MM.1S (cell line): ENCODE measurements around the gene GARS1.

Experiments used
- DNase-seq: peaks from one replicate; pipeline ENCODE4 v3.0.0-alpha.2; 2015
- H2AFZ ChIP-seq: fragments of 300-600 bp; sonication (generic); 2 replicates; pipeline ENCODE4 v1.6.0; 2016; ENCODE audit warnings: antibody characterized with exemption, low read length
- H3F3A ChIP-seq: fragments of 300-600 bp; sonication (generic); 2 replicates; pipeline ENCODE4 v1.6.1; 2016; ENCODE audit warnings: mild to moderate bottlenecking, antibody characterized with exemption, low read length, moderate library complexity, mixed read lengths; ENCODE audit not compliant: insufficient read depth
- H3K27ac ChIP-seq: fragments of 300-600 bp; sonication (generic); 2 replicates; pipeline ENCODE4 v1.5.1; 2016; ENCODE audit warnings: mild to moderate bottlenecking, low read length
- H3K27me3 ChIP-seq: fragments of 300-600 bp; sonication (generic); replicated peaks from 2 replicates; pipeline ENCODE4 v1.6.0; 2016; ENCODE audit warnings: low read length; ENCODE audit not compliant: insufficient read depth
- H3K36me3 ChIP-seq: fragments of 300-600 bp; sonication (generic); replicated peaks from 2 replicates; pipeline ENCODE4 v1.6.1; 2016; ENCODE audit warnings: mild to moderate bottlenecking, low read length, mixed read lengths; ENCODE audit not compliant: insufficient read depth
- H3K4me1 ChIP-seq: fragments of 300-600 bp; sonication (generic); 2 replicates; pipeline ENCODE4 v1.6.1; 2016; ENCODE audit warnings: low read length, mixed read lengths
- H3K4me2 ChIP-seq: fragments of 300-600 bp; sonication (generic); 2 replicates; pipeline ENCODE4 v1.6.0; 2016; ENCODE audit warnings: low read depth, low read length
- H3K4me3 ChIP-seq: fragments of 300-600 bp; sonication (generic); 2 replicates; pipeline ENCODE4 v1.5.1; 2016; ENCODE audit warnings: low read length, mixed read lengths
- H3K79me2 ChIP-seq: fragments of 300-600 bp; sonication (generic); 2 replicates; pipeline ENCODE4 v1.6.1; 2016; ENCODE audit warnings: mixed run types, low read length, mixed read lengths
- H3K9ac ChIP-seq: fragments of 300-600 bp; sonication (generic); 2 replicates; pipeline ENCODE4 v1.6.1; 2016; ENCODE audit warnings: low read length, mixed read lengths
- H3K9me2 ChIP-seq: fragments of 300-600 bp; sonication (generic); replicated peaks from 2 replicates; pipeline ENCODE4 v1.6.1; 2016; ENCODE audit warnings: mild to moderate bottlenecking, low read length, mixed read lengths; ENCODE audit not compliant: insufficient read depth
- H3K9me3 ChIP-seq: fragments of 300-600 bp; sonication (generic); replicated peaks from 2 replicates; pipeline ENCODE4 v1.6.1; 2016; ENCODE audit warnings: mild to moderate bottlenecking, low read length, mixed read lengths; ENCODE audit not compliant: insufficient read depth
- H4K20me1 ChIP-seq: fragments of 300-600 bp; sonication (generic); 2 replicates; pipeline ENCODE4 v1.6.1; 2016; ENCODE audit warnings: mild to moderate bottlenecking, low read length, moderate library complexity, mixed read lengths; ENCODE audit not compliant: insufficient read depth
- CTCF ChIP-seq: fragments of 300-600 bp; sonication (generic); IDR thresholded peaks from 2 replicates; pipeline ENCODE4 v1.5.1; 2016; ENCODE audit warnings: antibody characterized with exemption, low read length, mixed read lengths
- EZH2 ChIP-seq: fragments of 300-600 bp; sonication (generic); optimal IDR thresholded peaks from 2 replicates; pipeline ENCODE3; 2017; ENCODE audit warnings: low read depth, mild to moderate bottlenecking, antibody characterized with exemption, low read length, mixed read lengths
- EZH2phosphoT487 ChIP-seq: fragments of 300-600 bp; sonication (generic); IDR thresholded peaks from 2 replicates; pipeline ENCODE4 v1.6.1; 2018; ENCODE audit warnings: antibody characterized with exemption, low read length

Gene GARS1

DNA sequence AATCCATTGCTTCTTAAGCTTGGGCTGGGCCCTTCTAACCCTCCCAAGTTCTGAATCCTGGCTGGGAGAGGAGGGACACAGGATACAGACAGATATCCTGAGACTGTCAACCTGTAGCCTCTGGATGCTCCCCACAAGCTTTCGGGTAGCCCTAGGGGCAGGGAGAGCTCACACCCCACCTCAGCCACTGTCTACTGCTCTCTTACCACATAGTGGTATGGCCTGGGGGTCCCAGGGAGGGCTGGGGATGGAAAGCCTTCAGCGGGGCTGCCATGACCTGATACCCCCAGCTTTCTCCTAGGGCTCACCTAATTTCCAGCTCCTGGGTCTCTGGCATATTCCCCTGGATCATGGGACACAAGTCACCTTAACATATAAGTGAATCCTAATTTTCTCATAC lies 62.5 kb downstream of the GARS1 start:
- no peak for DNase-seq
- Histone ChIP-seq H3K4me1 (no peaks in the 10 kb centered on the region), H3K9ac (no peak overlapping the region), H3K36me3 (no peaks in the 10 kb centered on the region), H3K27ac (no peak overlapping the region), H2AFZ (no peak overlapping the region), H3K79me2 (no peaks in the 10 kb centered on the region), H3F3A (no peaks in the 10 kb centered on the region), H4K20me1 (no peaks in the 10 kb centered on the region), H3K9me2 (no peaks in the 10 kb centered on the region), H3K4me3 (no peak overlapping the region), H3K9me3 (no peaks in the 10 kb centered on the region), H3K27me3 (no peaks in the 10 kb centered on the region), H3K4me2 (no peak overlapping the region)
- TF ChIP-seq EZH2phosphoT487 (no peak), CTCF (no peak), EZH2 (no peak)

GRCh38 chr7:30658479-30659074 lies 63.9 kb downstream of the GARS1 start:
- no peak overlapping the region for H3K9ac ChIP-seq
- no peaks in the 10 kb centered on the region for H3K79me2 ChIP-seq
- H3K27ac ChIP-seq: no peak overlapping the region
- DNase-seq: no peak
- H3K27me3 ChIP-seq: no peaks in the 10 kb centered on the region
- no peaks in the 10 kb centered on the region for H3K36me3 ChIP-seq
- H3F3A ChIP-seq: no peaks in the 10 kb centered on the region
- no peaks in the 10 kb centered on the region for H4K20me1 ChIP-seq
- no peaks in the 10 kb centered on the region for H3K4me1 ChIP-seq
- no peaks in the 10 kb centered on the region for H3K9me2 ChIP-seq
- no peak overlapping the region for H2AFZ ChIP-seq
- no peaks in the 10 kb centered on the region for H3K9me3 ChIP-seq
- TF ChIP-seq EZH2phosphoT487 (no peak), CTCF (no peak), EZH2 (no peak)
- H3K4me2 ChIP-seq: no peak overlapping the region
- H3K4me3 ChIP-seq: no peak overlapping the region

- Histone ChIP-seq H3K27me3 (no peaks in the 10 kb centered on the region), H3K79me2 (no peaks in the 10 kb centered on the region), H3K36me3 (no peaks in the 10 kb centered on the region), H3K9me2 (no peaks in the 10 kb centered on the region), H3K4me1 (no peaks in the 10 kb centered on the region), H3K9ac (no peak overlapping the region), H3K4me3 (no peak overlapping the region), H3F3A (no peaks in the 10 kb centered on the region), H3K27ac (no peak overlapping the region), H2AFZ (no peak overlapping the region), H3K4me2 (no peak overlapping the region), H3K9me3 (no peaks in the 10 kb centered on the region), H4K20me1 (no peaks in the 10 kb centered on the region)
- TF ChIP-seq EZH2 (no peak), CTCF (no peak), EZH2phosphoT487 (no peak)
- DNase-seq: no peak
These were observed 64.6 kb downstream of the GARS1 start for GRCh38 chr7:30659312-30659711.
